IPS-15b (cell line): ENCODE results near the gene USP32.
"Not testable (repeated sequence)": the region's sequence is repeated elsewhere in the genome, so short reads cannot be mapped to it uniquely, and the experiment has no call there.

Experiments used
- H3K27me3 ChIP-seq: one replicate; pipeline ENCODE4 v1.6.1; 2013; ENCODE audit warnings: low read length; ENCODE audit not compliant: control insufficient read depth, insufficient read depth
- H3K36me3 ChIP-seq: one replicate; pipeline ENCODE4 v1.6.1; 2013; ENCODE audit warnings: low read length; ENCODE audit not compliant: control insufficient read depth, insufficient read depth
- H3K4me1 ChIP-seq: one replicate; pipeline ENCODE4 v1.6.1; 2013; ENCODE audit warnings: mild to moderate bottlenecking, low read length; ENCODE audit not compliant: control insufficient read depth, insufficient read depth
- H3K4me3 ChIP-seq: one replicate; pipeline ENCODE4 v1.5.1; 2013; ENCODE audit warnings: low read depth, low read length
- H3K9ac ChIP-seq: one replicate; pipeline ENCODE4 v1.6.1; 2013; ENCODE audit warnings: low read depth, mild to moderate bottlenecking, low read length
- H3K9me3 ChIP-seq: one replicate; pipeline ENCODE4 v1.6.1; 2013; ENCODE audit warnings: mild to moderate bottlenecking, low read length; ENCODE audit not compliant: control insufficient read depth, insufficient read depth

USP32 gene

GRCh38 chr17:60384921-60385320 is 7.0 kb downstream of the USP32 start:
- H3K4me1 ChIP-seq: peaks cover 31% of the 10 kb centered on the region
- not testable (repeated sequence) for H3K36me3 ChIP-seq, H3K27me3 ChIP-seq, H3K9me3 ChIP-seq, H3K9ac ChIP-seq, H3K4me3 ChIP-seq

DNA sequence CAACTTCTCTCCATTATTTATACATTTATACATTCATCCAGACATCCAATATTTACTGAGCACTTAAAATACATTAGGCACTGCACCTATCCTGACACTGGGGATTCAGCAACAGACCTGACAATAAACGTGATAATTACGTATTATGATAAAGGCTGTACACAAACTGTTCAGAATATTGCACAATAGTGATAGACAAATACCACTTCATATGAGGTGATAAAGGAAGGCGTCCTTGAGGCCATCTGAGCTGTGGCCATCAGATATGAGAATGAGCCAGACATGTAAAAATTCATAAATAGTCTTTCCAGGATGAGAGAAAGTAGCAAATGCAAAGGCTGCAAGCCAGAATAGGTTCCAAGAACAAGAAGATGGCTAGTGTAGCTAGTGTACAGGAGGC is 8.6 kb downstream of the USP32 start:
- no peaks in the 10 kb centered on the region for H3K9me3 ChIP-seq
- no peak overlapping the region for H3K4me3 ChIP-seq
- peaks cover 29% of the 10 kb centered on the region for H3K4me1 ChIP-seq
- no peaks in the 10 kb centered on the region for H3K27me3 ChIP-seq
- peaks cover 2% of the 10 kb centered on the region for H3K36me3 ChIP-seq
- no peak overlapping the region for H3K9ac ChIP-seq

DNA sequence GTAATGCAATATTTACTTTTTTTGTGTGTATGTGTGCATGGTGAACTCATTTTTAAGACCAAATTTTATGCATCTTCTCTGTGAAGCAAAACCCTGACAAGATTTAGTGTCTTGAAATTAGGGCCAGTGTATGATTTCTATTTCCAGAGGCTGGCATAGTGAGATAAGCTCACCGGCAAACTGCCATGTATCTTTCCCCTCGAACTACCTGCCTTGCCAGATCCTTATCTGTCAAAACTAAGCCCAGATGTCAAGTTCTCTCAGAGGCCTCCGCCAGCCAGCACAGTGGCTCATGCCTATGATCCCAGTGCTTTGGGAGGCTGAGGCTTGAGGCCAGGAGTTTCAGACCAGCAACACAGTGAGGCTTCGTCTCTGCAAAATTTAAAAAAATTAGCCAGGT is 10.0 kb downstream of the USP32 start:
- Histone ChIP-seq H3K9ac (no peak overlapping the region), H3K27me3 (no peaks in the 10 kb centered on the region), H3K9me3 (no peaks in the 10 kb centered on the region), H3K4me1 (peaks cover 18% of the 10 kb centered on the region), H3K4me3 (no peak overlapping the region), H3K36me3 (peaks cover 2% of the 10 kb centered on the region)

- not testable (repeated sequence) for H3K36me3 ChIP-seq, H3K27me3 ChIP-seq, H3K4me3 ChIP-seq, H3K9me3 ChIP-seq, H3K4me1 ChIP-seq, H3K9ac ChIP-seq
Measured at GRCh38 chr17:60379461-60379860, 12.5 kb downstream of the USP32 start.

- not testable (repeated sequence) for H3K27me3 ChIP-seq, H3K9ac ChIP-seq, H3K4me3 ChIP-seq, H3K4me1 ChIP-seq, H3K36me3 ChIP-seq, H3K9me3 ChIP-seq
Measured at GRCh38 chr17:60378187-60378586, 13.7 kb downstream of the USP32 start.

DNA sequence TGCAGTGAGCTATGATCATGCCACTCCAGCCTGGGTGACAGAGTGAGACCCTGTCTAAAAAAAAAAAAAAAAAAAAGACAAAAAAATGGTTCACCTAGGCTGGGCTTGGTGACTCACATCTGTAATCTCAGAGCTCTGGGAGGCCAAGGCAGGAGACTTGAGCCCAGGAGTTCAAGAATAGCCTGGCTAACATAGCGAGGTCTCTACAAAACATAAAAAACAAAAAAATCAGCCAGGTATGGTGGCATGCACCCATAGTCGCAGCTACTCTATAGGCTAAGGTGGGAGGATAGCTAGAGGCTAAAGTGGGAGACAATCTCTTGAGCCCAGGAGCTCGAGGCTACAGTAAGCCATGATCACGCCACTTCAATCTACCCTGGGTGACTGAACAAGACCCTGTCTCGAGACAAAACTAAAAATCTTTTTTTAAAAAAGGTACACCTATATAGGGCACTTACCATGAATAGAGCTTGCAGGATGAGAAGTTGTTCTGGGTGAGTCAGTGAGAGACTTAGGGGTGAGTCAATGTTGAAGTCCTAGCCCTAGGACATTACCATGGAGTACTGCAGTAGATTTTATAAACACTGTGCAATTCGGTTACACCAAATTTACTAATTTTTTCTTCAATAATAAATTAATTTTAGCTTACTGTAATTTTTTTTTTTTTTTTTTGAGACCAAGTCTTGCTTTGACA is 19.0 kb downstream of the USP32 start:
- no peaks in the 10 kb centered on the region for H3K36me3 ChIP-seq
- peaks cover 9% of the 10 kb centered on the region for H3K4me1 ChIP-seq
- no peak overlapping the region for H3K4me3 ChIP-seq
- no peaks in the 10 kb centered on the region for H3K27me3 ChIP-seq
- no peak overlapping the region for H3K9ac ChIP-seq
- H3K9me3 ChIP-seq: no peaks in the 10 kb centered on the region

DNA sequence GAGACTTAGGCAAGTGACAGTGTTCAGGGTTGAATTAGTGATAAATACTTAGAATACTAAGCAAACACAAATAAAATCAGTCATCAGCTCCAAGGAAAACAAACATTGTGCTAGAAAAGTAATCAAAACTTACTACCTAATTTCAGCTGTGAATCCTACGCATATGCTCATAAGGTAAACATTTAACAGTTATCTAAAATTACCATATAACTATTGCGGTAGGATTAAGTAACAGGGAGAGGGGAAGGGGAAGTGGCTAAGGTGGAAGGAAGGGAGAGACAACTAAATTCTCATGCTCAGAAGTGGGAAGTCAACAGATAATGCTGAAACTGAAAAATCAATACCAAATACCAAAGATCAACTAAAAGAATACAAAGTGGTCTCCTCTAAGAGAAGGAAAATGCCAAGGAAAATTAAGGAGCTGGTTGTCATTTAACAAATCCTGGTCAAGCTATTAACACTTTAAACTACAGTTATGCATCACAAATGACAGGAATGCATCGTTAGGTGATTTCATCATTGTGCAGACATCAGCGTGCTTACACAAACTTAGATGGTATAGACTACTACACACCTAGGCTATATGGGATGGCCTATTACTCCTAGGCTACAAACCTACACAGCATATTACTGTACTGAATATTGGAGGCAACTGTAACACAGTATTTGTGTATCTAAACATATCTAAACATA is 20.0 kb downstream of the USP32 start:
- no peaks in the 10 kb centered on the region for H3K36me3 ChIP-seq
- no peak overlapping the region for H3K9ac ChIP-seq
- H3K27me3 ChIP-seq: no peaks in the 10 kb centered on the region
- no peak overlapping the region for H3K4me3 ChIP-seq
- H3K9me3 ChIP-seq: no peaks in the 10 kb centered on the region
- peaks cover 9% of the 10 kb centered on the region for H3K4me1 ChIP-seq

DNA sequence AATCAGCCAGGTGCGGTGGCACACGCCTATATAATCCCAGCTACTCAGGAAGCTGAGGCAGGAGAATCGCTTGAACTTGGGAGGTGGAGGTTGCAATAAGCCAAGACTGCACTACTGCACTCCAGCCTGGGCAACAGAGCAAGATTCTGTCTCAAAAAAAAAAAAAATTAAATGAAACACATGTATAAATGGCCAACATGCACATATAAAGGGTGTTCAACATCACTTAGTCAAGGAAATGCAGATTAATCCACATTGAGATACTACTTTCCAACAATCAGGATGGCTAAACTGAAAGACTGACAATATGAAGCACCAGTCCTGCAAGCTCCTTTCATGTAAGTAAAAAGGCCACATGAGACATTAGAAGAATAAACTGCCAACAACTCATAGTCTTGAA is 20.5 kb downstream of the USP32 start:
- Histone ChIP-seq H3K36me3 (no peaks in the 10 kb centered on the region), H3K27me3 (no peaks in the 10 kb centered on the region), H3K4me1 (peaks cover 9% of the 10 kb centered on the region), H3K9ac (no peak overlapping the region), H3K4me3 (no peak overlapping the region), H3K9me3 (no peaks in the 10 kb centered on the region)

GRCh38 chr17:60369727-60370126 is 22.2 kb downstream of the USP32 start:
- Histone ChIP-seq H3K4me1 (peaks cover 9% of the 10 kb centered on the region), H3K9me3 (no peaks in the 10 kb centered on the region), H3K36me3 (no peaks in the 10 kb centered on the region), H3K4me3 (no peak overlapping the region), H3K9ac (no peak overlapping the region), H3K27me3 (no peaks in the 10 kb centered on the region)

DNA sequence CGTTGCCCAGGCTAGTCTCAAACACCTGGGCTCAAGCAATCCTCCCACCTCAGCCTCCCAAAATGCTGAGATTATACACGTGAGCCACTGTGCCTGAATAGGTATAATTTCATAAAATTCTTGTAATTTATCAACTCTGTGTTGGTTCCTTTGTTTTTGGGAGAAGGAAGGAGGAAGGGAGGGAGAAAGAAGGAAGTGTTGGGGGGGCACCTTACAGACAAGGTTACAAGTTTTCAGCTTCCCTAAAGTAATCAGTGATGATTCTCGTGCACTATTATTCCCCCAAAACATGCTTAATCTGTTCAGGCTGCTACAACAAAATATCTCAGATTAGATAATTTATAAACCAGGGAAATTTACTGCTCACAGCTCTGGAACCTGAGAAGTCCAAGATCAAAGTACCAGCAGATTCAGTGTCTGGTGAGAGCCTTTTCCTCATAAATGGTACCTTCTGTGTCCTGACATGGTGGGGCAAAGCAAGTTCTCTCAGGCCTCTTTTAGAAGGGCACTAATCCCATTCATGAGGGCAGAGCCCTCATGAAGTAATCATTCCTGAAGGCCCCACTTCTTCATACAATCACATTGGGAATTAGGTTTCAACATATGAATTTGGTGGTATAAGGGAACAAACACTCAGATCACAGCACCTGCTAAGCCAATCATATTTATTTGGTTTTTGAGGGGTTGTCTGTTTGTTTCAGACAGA is 28.1 kb downstream of the USP32 start:
- Histone ChIP-seq H3K9me3 (no peaks in the 10 kb centered on the region), H3K4me1 (peaks cover 4% of the 10 kb centered on the region), H3K9ac (no peak overlapping the region), H3K36me3 (no peaks in the 10 kb centered on the region), H3K4me3 (no peak overlapping the region), H3K27me3 (no peaks in the 10 kb centered on the region)

DNA sequence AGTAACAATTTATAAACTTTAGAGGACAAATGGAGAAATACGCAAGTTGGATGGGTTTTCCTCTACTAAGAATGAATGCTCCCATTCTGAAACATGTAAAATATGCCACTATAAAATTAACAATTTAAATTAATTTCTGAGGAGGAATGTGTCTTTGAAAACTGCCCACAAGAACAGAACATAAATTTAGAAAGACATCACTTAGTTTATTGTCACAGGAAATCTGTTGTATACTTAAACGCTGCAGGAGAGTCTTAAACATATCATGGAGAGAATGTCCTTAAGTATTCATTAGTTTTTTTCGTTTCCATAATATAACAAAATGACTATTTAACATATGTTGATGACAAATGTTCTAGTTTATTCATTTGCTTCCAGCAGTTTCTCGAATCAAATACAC is 29.6 kb downstream of the USP32 start:
- Histone ChIP-seq H3K27me3 (no peaks in the 10 kb centered on the region), H3K36me3 (no peaks in the 10 kb centered on the region), H3K9ac (no peak overlapping the region), H3K4me1 (no peaks in the 10 kb centered on the region), H3K9me3 (no peaks in the 10 kb centered on the region), H3K4me3 (no peak overlapping the region)

GRCh38 chr17:60361889-60362288 is 30.0 kb downstream of the USP32 start:
- H3K4me3 ChIP-seq: no peak overlapping the region
- no peaks in the 10 kb centered on the region for H3K9me3 ChIP-seq
- no peaks in the 10 kb centered on the region for H3K36me3 ChIP-seq
- H3K4me1 ChIP-seq: no peaks in the 10 kb centered on the region
- H3K9ac ChIP-seq: no peak overlapping the region
- H3K27me3 ChIP-seq: no peaks in the 10 kb centered on the region
